ENCODE data around the gene STRIP2. TPM values are rescaled to one million over a fixed set of nuclear protein-coding genes. Genes with fewer than 3 reads are reported as not detected.

Gene STRIP2
- total RNA-seq, 1 donor from 2014 or later: 1.3 TPM

- no peaks in the 10 kb centered on the region for H3K36me3 ChIP-seq
- H3K27ac ChIP-seq: no peak overlapping the region
- ATAC-seq (peak; percentile 63), DNase-seq (no peak)
- H3K4me1 ChIP-seq: no peaks in the 10 kb centered on the region
- no peaks in the 10 kb centered on the region for H3K9me3 ChIP-seq
- H3K27me3 ChIP-seq: no peaks in the 10 kb centered on the region
- intact Hi-C loops (cut with DNase I): no loop called here
- no peak overlapping the region for H3K4me3 ChIP-seq
- TF ChIP-seq, protein P1, sequence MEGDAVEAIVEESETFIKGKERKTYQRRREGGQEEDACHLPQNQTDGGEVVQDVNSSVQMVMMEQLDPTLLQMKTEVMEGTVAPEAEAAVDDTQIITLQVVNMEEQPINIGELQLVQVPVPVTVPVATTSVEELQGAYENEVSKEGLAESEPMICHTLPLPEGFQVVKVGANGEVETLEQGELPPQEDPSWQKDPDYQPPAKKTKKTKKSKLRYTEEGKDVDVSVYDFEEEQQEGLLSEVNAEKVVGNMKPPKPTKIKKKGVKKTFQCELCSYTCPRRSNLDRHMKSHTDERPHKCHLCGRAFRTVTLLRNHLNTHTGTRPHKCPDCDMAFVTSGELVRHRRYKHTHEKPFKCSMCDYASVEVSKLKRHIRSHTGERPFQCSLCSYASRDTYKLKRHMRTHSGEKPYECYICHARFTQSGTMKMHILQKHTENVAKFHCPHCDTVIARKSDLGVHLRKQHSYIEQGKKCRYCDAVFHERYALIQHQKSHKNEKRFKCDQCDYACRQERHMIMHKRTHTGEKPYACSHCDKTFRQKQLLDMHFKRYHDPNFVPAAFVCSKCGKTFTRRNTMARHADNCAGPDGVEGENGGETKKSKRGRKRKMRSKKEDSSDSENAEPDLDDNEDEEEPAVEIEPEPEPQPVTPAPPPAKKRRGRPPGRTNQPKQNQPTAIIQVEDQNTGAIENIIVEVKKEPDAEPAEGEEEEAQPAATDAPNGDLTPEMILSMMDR (IDR thresholded peaks at IDR 0.05): no peak
Observed at GRCh38 chr7:129462420-129462819, 28.2 kb downstream of the STRIP2 start.

DNA sequence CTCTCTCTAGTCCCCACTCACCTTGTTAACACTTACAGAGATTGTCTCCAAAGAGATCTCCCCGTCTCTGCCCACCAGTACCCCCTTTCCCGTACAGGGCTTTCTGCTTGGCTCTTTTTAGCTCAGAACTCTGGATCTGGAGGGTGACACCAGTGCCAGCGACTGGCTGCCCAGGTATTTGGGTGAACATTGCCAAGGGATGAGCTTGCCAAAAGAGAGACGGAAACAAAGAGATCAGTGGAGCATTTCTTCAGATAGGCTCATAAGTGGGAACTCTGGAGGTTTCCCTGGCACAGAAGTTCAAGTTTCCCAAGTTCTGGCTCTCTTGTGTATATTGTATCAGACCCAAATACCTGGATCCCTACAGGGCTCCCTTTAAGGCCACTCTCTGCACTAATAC, 30.0 kb downstream of the STRIP2 start:
- DNase-seq (no peak), ATAC-seq (no peak)
- Histone ChIP-seq H3K36me3 (no peaks in the 10 kb centered on the region), H3K27ac (no peak overlapping the region), H3K27me3 (no peaks in the 10 kb centered on the region), H3K4me3 (no peak overlapping the region), H3K9me3 (no peaks in the 10 kb centered on the region), H3K4me1 (no peaks in the 10 kb centered on the region)
- intact Hi-C loops (cut with DNase I): no loop called here
- TF ChIP-seq, protein P1 (IDR thresholded peaks at IDR 0.05): no peak

DNA sequence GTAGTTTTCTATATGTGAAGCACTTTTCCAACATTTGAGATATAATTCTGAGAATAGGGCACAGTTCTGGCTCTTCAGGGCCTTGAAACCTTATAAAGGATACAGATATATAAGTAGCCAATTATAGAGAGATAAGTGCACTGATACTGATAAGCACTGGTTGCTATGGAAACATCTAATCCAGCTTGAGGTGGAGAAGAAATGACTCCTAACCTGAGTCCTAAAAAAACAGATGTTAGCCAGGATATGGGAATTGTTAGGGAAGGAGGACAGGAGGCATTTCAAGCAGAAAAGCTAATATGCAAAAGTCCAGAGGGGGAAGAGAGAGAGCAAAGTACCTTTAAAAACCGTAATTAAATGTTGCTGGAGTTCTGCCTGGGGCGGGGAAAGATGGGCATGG, 30.8 kb downstream of the STRIP2 start:
- Histone ChIP-seq H3K4me1 (no peaks in the 10 kb centered on the region), H3K27me3 (no peaks in the 10 kb centered on the region), H3K9me3 (no peaks in the 10 kb centered on the region), H3K36me3 (no peaks in the 10 kb centered on the region), H3K4me3 (no peak overlapping the region), H3K27ac (no peak overlapping the region)
- DNase-seq: no peak
- TF ChIP-seq, protein P1 (IDR thresholded peaks at IDR 0.05): no peak
- ATAC-seq: no peak
- intact Hi-C loops (cut with DNase I): no loop called here

GRCh38 chr7:129466796-129467195, 32.6 kb downstream of the STRIP2 start:
- ATAC-seq (no peak), DNase-seq (no peak)
- H3K27ac ChIP-seq: no peak overlapping the region
- intact Hi-C loops (cut with DNase I): no loop called here
- H3K9me3 ChIP-seq: no peaks in the 10 kb centered on the region
- TF ChIP-seq, protein P1 (IDR thresholded peaks at IDR 0.05): no peak
- no peaks in the 10 kb centered on the region for H3K4me1 ChIP-seq
- H3K36me3 ChIP-seq: no peaks in the 10 kb centered on the region
- H3K4me3 ChIP-seq: no peak overlapping the region
- no peaks in the 10 kb centered on the region for H3K27me3 ChIP-seq

- Histone ChIP-seq H3K4me3 (no peak overlapping the region), H3K9me3 (no peaks in the 10 kb centered on the region), H3K27me3 (no peaks in the 10 kb centered on the region), H3K4me1 (no peaks in the 10 kb centered on the region), H3K27ac (peak overlapping the region; percentile 52), H3K36me3 (no peaks in the 10 kb centered on the region)
- intact Hi-C loops (cut with DNase I): no loop called here
- TF ChIP-seq, protein P1 (IDR thresholded peaks at IDR 0.05): no peak
- ATAC-seq (peak; percentile 74), DNase-seq (no peak)
Observed at GRCh38 chr7:129468087-129468486, 33.9 kb downstream of the STRIP2 start.

DNA sequence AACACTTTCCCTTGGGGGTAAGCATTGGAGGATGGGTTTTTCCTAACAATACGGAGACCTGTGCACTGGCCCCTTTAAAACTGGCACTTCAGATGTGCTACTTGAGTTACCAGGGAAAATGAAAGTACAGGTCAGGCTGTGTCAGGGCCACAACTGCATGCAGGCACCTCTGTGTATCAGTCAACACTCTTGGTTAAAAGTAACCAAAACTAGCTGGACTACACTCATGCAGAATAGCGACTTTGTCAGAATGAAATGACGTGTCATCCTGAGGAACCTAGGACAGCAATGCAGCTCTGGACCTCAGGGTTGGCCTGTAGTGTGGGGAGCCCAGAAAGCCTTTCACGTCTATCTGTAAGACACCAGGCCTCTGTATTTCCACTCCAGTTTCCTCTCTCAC, 34.3 kb downstream of the STRIP2 start:
- TF ChIP-seq, protein P1 (IDR thresholded peaks at IDR 0.05): no peak
- ATAC-seq (peak; percentile 84), DNase-seq (no peak)
- Histone ChIP-seq H3K9me3 (no peaks in the 10 kb centered on the region), H3K27ac (peak overlapping the region; percentile 52), H3K4me1 (no peaks in the 10 kb centered on the region), H3K27me3 (no peaks in the 10 kb centered on the region), H3K4me3 (no peak overlapping the region), H3K36me3 (no peaks in the 10 kb centered on the region)
- intact Hi-C loops (cut with DNase I): no loop called here
